ENCODE measurements around the gene DNASE1L2. TPM values are rescaled to one million over a fixed set of nuclear protein-coding genes. Genes with fewer than 3 reads are reported as not detected.

Gene DNASE1L2
- total RNA-seq, 1 donor: 0.86 TPM

GRCh38 chr16:2242598-2242997, 6.4 kb downstream of the DNASE1L2 start:
- no peak overlapping the region for H3K4me3 ChIP-seq (ENCODE audit: low read depth, low read length)
- no peak for DNase-seq (ENCODE audit: low read depth)
- TF ChIP-seq CTCF (IDR thresholded peaks at IDR 0.05; ENCODE audit: insufficient read depth, low read depth, low read length): no peak

- no peak for DNase-seq (ENCODE audit: low read depth)
- H3K4me3 ChIP-seq (ENCODE audit: low read depth, low read length): no peak overlapping the region
- no peak for TF ChIP-seq CTCF (IDR thresholded peaks at IDR 0.05; ENCODE audit: insufficient read depth, low read depth, low read length)
These were observed 6.8 kb downstream of the DNASE1L2 start for GRCh38 chr16:2243031-2243528.

GRCh38 chr16:2243781-2244180, 7.5 kb downstream of the DNASE1L2 start:
- no peak overlapping the region for H3K4me3 ChIP-seq (ENCODE audit: low read depth, low read length)
- no peak for DNase-seq (ENCODE audit: low read depth)
- TF ChIP-seq CTCF (IDR thresholded peaks at IDR 0.05; ENCODE audit: insufficient read depth, low read depth, low read length): no peak

- no peak for TF ChIP-seq CTCF (IDR thresholded peaks at IDR 0.05; ENCODE audit: insufficient read depth, low read depth, low read length)
These were observed 8.1 kb downstream of the DNASE1L2 start for GRCh38 chr16:2244301-2244700.

GRCh38 chr16:2244926-2245795, 8.9 kb downstream of the DNASE1L2 start:
- TF ChIP-seq CTCF (IDR thresholded peaks at IDR 0.05; ENCODE audit: insufficient read depth, low read depth, low read length): no peak
- DNase-seq (ENCODE audit: low read depth): no peak
- H3K4me3 ChIP-seq (ENCODE audit: low read depth, low read length): no peak overlapping the region

More at GRCh38 chr16:2244301-2244700, 8.1 kb downstream of the DNASE1L2 start:
- DNase-seq (ENCODE audit: low read depth): no peak
- H3K4me3 ChIP-seq (ENCODE audit: low read depth, low read length): no peak overlapping the region

- no peak overlapping the region for H3K4me3 ChIP-seq (ENCODE audit: low read depth, low read length)
- no peak for TF ChIP-seq CTCF (IDR thresholded peaks at IDR 0.05; ENCODE audit: insufficient read depth, low read depth, low read length)
- DNase-seq (ENCODE audit: low read depth): no peak
These were observed 10.1 kb downstream of the DNASE1L2 start for GRCh38 chr16:2246301-2246885.

All from fibroblast of villous mesenchyme (primary cell).